HG03045 (cell line): Measurements from ENCODE around the gene ZFP36.
"Not testable (repeated sequence)": the region's sequence is repeated elsewhere in the genome, so short reads cannot be mapped to it uniquely, and the experiment has no call there.

Experiments used
- ATAC-seq: cut with Tn5 transposase; IDR thresholded peaks from one replicate; pipeline ENCODE4 v1.9.1; 2021; ENCODE audit warnings: mild to moderate bottlenecking, moderate library complexity; ENCODE audit not compliant: unreplicated experiment

ZFP36 gene

GRCh38 chr19:39444598-39445195 lies 38.0 kb downstream of the ZFP36 start:
- ATAC-seq, result no peak

GRCh38 chr19:39445196-39446111 lies 38.8 kb downstream of the ZFP36 start, which contains the start of gene SUPT5H:
Gene SUPT5H (plus strand): TSS chr19:39445582. CDS start chr19:39445891, 309 bp downstream.
- ATAC-seq, result peak; percentile 81

DNA sequence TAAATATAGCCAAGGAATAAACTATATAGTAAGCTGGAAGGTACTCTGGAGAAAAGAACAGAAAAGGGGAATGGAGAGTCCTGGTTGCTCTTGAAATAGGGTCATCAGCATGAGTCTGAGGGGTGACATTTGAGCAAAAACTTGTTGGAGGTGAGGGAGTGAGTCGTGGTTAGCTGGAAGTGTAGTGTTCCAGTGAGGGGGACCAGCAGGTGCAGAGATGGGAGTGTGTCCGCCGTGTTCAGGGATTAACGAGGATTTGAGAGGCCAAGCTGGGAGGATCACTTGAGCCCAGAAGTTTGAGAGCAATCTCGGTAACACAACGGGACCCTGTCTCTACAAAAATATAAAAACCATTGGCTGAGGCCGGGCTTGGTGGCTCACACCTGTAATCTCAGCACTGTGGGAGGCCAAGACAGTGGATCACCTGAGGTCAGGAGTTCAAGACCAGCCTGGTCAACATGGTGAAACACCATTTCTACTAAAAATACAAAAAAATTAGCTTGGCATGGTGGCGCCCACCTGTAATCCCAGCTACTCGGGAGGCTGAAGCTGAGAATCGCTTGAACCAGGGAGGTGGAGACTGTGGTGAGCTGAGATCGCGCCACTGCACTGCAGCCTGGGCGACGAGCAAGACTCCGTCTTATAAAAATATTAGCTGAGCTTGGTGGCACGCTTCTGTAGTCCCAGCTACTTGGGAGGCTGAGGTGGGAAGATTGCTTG lies 39.9 kb downstream of the ZFP36 start:
- no peak for ATAC-seq

GRCh38 chr19:39448271-39448670 lies 41.6 kb downstream of the ZFP36 start:
- no peak for ATAC-seq

DNA sequence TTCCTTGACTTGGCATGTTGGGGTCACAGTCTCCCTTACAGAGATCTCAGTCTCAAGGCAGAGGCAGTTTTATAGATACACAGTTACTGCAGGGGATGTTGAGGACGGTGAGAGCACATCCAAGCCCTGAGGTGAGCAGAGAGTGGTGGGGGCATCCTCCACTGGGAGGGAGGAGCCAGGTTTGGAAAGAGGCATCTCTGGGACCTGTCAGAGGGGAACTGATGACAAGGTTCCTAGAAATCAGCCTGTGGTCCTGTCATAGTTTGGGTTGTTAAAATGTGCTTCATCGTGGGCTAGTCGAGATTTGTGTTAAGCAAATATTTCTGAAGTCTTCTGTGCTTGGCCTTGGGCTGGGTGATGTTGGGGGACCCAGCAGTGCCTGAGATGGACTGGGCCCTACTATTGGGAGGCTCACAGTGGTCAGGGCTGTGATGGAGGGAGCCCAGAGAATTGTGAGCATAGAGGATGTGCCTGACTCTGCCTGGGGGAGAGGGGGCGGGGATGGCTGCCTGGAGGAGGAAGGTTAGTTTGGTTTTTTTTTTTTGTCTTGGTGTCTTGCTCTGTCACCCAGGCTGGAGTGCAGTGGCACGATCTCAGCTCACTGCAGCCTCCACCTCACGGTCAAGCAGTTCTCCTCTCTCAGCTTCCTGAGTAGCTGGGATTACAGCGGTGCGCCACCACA lies 42.6 kb downstream of the ZFP36 start:
- no peak for ATAC-seq

GRCh38 chr19:39451257-39451656 lies 44.6 kb downstream of the ZFP36 start:
- not testable (repeated sequence) for ATAC-seq
